GM20431 (cell line): Measurements from ENCODE around the gene WASL.

Experiments
- in situ Hi-C: fragments of 300-500 bp; cut with MseI, MboI; formaldehyde crosslinking; loops from one replicate; pipeline ENCODE4 v1.15.0; 2020; ENCODE audit warnings: low sequenced_read_pairs; ENCODE audit not compliant: unreplicated experiment

Gene WASL

GRCh38 chr7:123710683-123711082 lies 38.1 kb downstream of the WASL start:
- in situ Hi-C loops: no loop called here

- in situ Hi-C loops: no loop called here
Measured at GRCh38 chr7:123709525-123709924, 39.3 kb downstream of the WASL start.

- in situ Hi-C loops: no loop called here
Measured at GRCh38 chr7:123705211-123705901, 43.4 kb downstream of the WASL start.

- in situ Hi-C loops: loop anchor here (25.0 kb wide), 1 partner anchor 166 kb away; no protein-coding TSS in a partner anchor
Measured at GRCh38 chr7:123695944-123696677, 52.7 kb downstream of the WASL start.

GRCh38 chr7:123692471-123692877 lies 56.3 kb downstream of the WASL start:
- in situ Hi-C loops: loop anchor here (25.0 kb wide), 1 partner anchor 170 kb away; no protein-coding TSS in a partner anchor

GRCh38 chr7:123690550-123690949 lies 58.3 kb downstream of the WASL start:
- in situ Hi-C loops: loop anchor here (25.0 kb wide), 1 partner anchor 172 kb away; no protein-coding TSS in a partner anchor

GRCh38 chr7:123689250-123689649 lies 59.6 kb downstream of the WASL start:
- in situ Hi-C loops: loop anchor here (25.0 kb wide), 1 partner anchor 173 kb away; no protein-coding TSS in a partner anchor

- in situ Hi-C loops: loop anchor here (25.0 kb wide), 1 partner anchor 175 kb away; no protein-coding TSS in a partner anchor
Measured at GRCh38 chr7:123687727-123688126, 61.1 kb downstream of the WASL start.

- in situ Hi-C loops: loop anchor here (25.0 kb wide), 1 partner anchor 175 kb away; no protein-coding TSS in a partner anchor
Measured at GRCh38 chr7:123687161-123687560, 61.6 kb downstream of the WASL start.

- in situ Hi-C loops: loop anchor here (25.0 kb wide), 1 partner anchor 180 kb away; no protein-coding TSS in a partner anchor
Measured at GRCh38 chr7:123682690-123683089, 66.1 kb downstream of the WASL start.

GRCh38 chr7:123681561-123681960 lies 67.2 kb downstream of the WASL start:
- in situ Hi-C loops: loop anchor here (25.0 kb wide), 1 partner anchor 181 kb away; no protein-coding TSS in a partner anchor

- in situ Hi-C loops: loop anchor here (25.0 kb wide), 1 partner anchor 182 kb away; no protein-coding TSS in a partner anchor
Measured at GRCh38 chr7:123680580-123680979, 68.2 kb downstream of the WASL start.

- in situ Hi-C loops: loop anchor here (25.0 kb wide), 1 partner anchor 183 kb away; no protein-coding TSS in a partner anchor
Measured at GRCh38 chr7:123679614-123680013, 69.2 kb downstream of the WASL start.

- in situ Hi-C loops: loop anchor here (25.0 kb wide), 1 partner anchor 185 kb away; no protein-coding TSS in a partner anchor
Measured at GRCh38 chr7:123677061-123677715, 71.6 kb downstream of the WASL start.

GRCh38 chr7:123675181-123675473 lies 73.7 kb downstream of the WASL start:
- in situ Hi-C loops: loop anchor here (25.0 kb wide), 1 partner anchor 187 kb away; no protein-coding TSS in a partner anchor

- in situ Hi-C loops: loop anchor here (25.0 kb wide), 1 partner anchor 188 kb away; no protein-coding TSS in a partner anchor
Measured at GRCh38 chr7:123674399-123675180, 74.2 kb downstream of the WASL start.

GRCh38 chr7:123673752-123674398 lies 74.9 kb downstream of the WASL start:
- in situ Hi-C loops: no loop called here

GRCh38 chr7:123673137-123673732 lies 75.6 kb downstream of the WASL start:
- in situ Hi-C loops: no loop called here

GRCh38 chr7:123669485-123669884 lies 79.3 kb downstream of the WASL start:
- in situ Hi-C loops: no loop called here
